GM19239 (cell line): ENCODE results near the gene HEBP2.

Experiments
- DNase-seq: peaks from one replicate; pipeline ENCODE4 v3.0.0; 2011; ENCODE audit warnings: low spot score; ENCODE audit not compliant: insufficient read length
- FAIRE-seq: peaks from 2 replicates; lab custom pipeline; 2011; peaks lifted over from hg19 to GRCh38; lab: Jason Lieb, UNC

The HEBP2 gene

GRCh38 chr6:138396709-138397108 is 7.3 kb upstream of the HEBP2 start:
- DNase-seq (no peak), FAIRE-seq (no peak)

- no peak for FAIRE-seq
- no peak for DNase-seq
Observed at GRCh38 chr6:138397128-138398122, 6.6 kb upstream of the HEBP2 start.

GRCh38 chr6:138400326-138400725 is 3.7 kb upstream of the HEBP2 start:
- DNase-seq = no peak
- FAIRE-seq = no peak

GRCh38 chr6:138401960-138402837 is 1.8 kb upstream of the HEBP2 start:
- FAIRE-seq = no peak
- no peak for DNase-seq

- FAIRE-seq (no peak), DNase-seq (no peak)
Observed at GRCh38 chr6:138402838-138403187, 1.2 kb upstream of the HEBP2 start.

- FAIRE-seq = no peak
- no peak for DNase-seq
Observed at GRCh38 chr6:138403324-138403800, 661 bp upstream of the HEBP2 start.

GRCh38 chr6:138404666-138405337 is 779 bp downstream of the HEBP2 start:
- DNase-seq (no peak), FAIRE-seq (no peak)

GRCh38 chr6:138405816-138406413 is 1.9 kb downstream of the HEBP2 start:
- no peak for DNase-seq
- no peak for FAIRE-seq

- DNase-seq (no peak), FAIRE-seq (no peak)
Observed at GRCh38 chr6:138406443-138406842, 2.4 kb downstream of the HEBP2 start.

- no peak for FAIRE-seq
- DNase-seq = no peak
Observed at GRCh38 chr6:138410048-138410735, 6.2 kb downstream of the HEBP2 start.

- DNase-seq = no peak
- FAIRE-seq = no peak
Observed at GRCh38 chr6:138410972-138411880, 7.2 kb downstream of the HEBP2 start.

GRCh38 chr6:138415125-138415524 is 11.1 kb downstream of the HEBP2 start:
- no peak for DNase-seq
- FAIRE-seq = no peak

GRCh38 chr6:138416206-138416605 is 12.2 kb downstream of the HEBP2 start:
- DNase-seq (no peak), FAIRE-seq (no peak)

- FAIRE-seq (no peak), DNase-seq (no peak)
Observed at GRCh38 chr6:138417493-138418117, 13.6 kb downstream of the HEBP2 start.

- FAIRE-seq (no peak), DNase-seq (no peak)
Observed at GRCh38 chr6:138418118-138418742, 14.2 kb downstream of the HEBP2 start.

GRCh38 chr6:138419766-138420165 is 15.7 kb downstream of the HEBP2 start:
- FAIRE-seq (no peak), DNase-seq (no peak)

GRCh38 chr6:138420356-138420755 is 16.3 kb downstream of the HEBP2 start:
- FAIRE-seq (no peak), DNase-seq (no peak)

- DNase-seq = no peak
- no peak for FAIRE-seq
Observed at GRCh38 chr6:138421089-138421488, 17.1 kb downstream of the HEBP2 start.
